Upper lobe of left lung (tissue), 6 donors: ENCODE data around the gene AFG1L. TPM values are rescaled to one million over a fixed set of nuclear protein-coding genes. Genes with fewer than 3 reads are reported as not detected.
"Not testable (repeated sequence)": the region's sequence is repeated elsewhere in the genome, so short reads cannot be mapped to it uniquely, and the experiment has no call there.

Experiments
- ATAC-seq, 2 donors: fragments of 200-7000 bp; cut with Tn5 transposase; one replicate each; pipeline ENCODE4 v1.9.1; 2022; ENCODE audit warnings: mild to moderate bottlenecking in 2 of 2, moderate library complexity in 2 of 2; ENCODE audit not compliant: low FRiP score in 2 of 2
- DNase-seq, 2 donors: peaks; one replicate each; pipeline ENCODE4 v3.0.0-alpha.2; 2019 to 2020
- H3K27ac ChIP-seq, 4 donors: fragments of 200-600 bp; sonication (generic); one replicate each; pipeline ENCODE4 v1.5.1; 2016 to 2019
- H3K27me3 ChIP-seq, 4 donors: fragments of 200-600 bp; sonication (generic); one replicate each; pipeline ENCODE4 v1.5.1; 2017 to 2019
- H3K36me3 ChIP-seq, 4 donors: fragments of 200-600 bp; sonication (generic); one replicate each; pipeline ENCODE4 v1.5.1; 2016 to 2019
- H3K4me1 ChIP-seq, 4 donors: fragments of 200-600 bp; sonication (generic); one replicate each; pipeline ENCODE4 v1.5.1; 2018 to 2019
- H3K4me3 ChIP-seq, 4 donors: fragments of 200-600 bp; sonication (generic); one replicate each; pipeline ENCODE4 v1.5.1; 2017 to 2019; ENCODE audit warnings: mild to moderate bottlenecking in 2 of 4, moderate library complexity in 1 of 4
- H3K9me3 ChIP-seq, 4 donors: fragments of 200-600 bp; sonication (generic); one replicate each; pipeline ENCODE4 v1.5.1; 2018 to 2019
- CTCF ChIP-seq, 6 experiments: fragments of 450-650 bp in 4 of 6; fragments of 200-600 bp in 2 of 6; sonication (generic) in 2 of 6; IDR thresholded peaks; one replicate each; pipeline ENCODE4 v1.5.1; 2016 to 2019; ENCODE audit warnings: antibody characterized with exemption in 6 of 6
- EP300 ChIP-seq, 4 donors: sonication (generic); formaldehyde crosslinking; IDR thresholded peaks; one replicate each; pipeline ENCODE4 v1.5.1; 2017; ENCODE audit warnings: antibody characterized with exemption in 4 of 4, control low read depth in 2 of 4
- POLR2A ChIP-seq, 4 donors: fragments of 450-650 bp; IDR thresholded peaks; one replicate each; pipeline ENCODE4 v1.5.1; 2016 to 2017; ENCODE audit warnings: antibody characterized with exemption in 4 of 4, mild to moderate bottlenecking in 2 of 4
- POLR2AphosphoS5 ChIP-seq, 2 donors: sonication (generic); formaldehyde crosslinking; IDR thresholded peaks; one replicate each; pipeline ENCODE4 v1.5.1; 2017; ENCODE audit warnings: antibody characterized with exemption in 2 of 2
- WGBS, 2 donors: methylation state at CpG; one replicate each; pipeline ENCODE4 v1.1.5; 2017 to 2018; 5-methylcytosine and 5-hydroxymethylcytosine counted together
- total RNA-seq, 6 donors: library from RNA; depleted of rRNA in 4 of 6; stranded (reverse); fragments of >200 nt in 4 of 6; gene quantifications; one replicate each; pipeline versions ENCODE4 v1.1.0 to v1.2.1, GENCODE V29; 2016 to 2021
- donor health status: DM: no; HTN: no; CAD: no; lungs with moderate emphysema.
- donor health status: DM: no; HTN: yes; CAD: no; lungs with severe emphysema.

Gene AFG1L
- total RNA-seq: 10 to 100 TPM in 1 of 6 donors, 1 to 10 TPM in 5; 2.6 to 19.9 (median 7.0) TPM

- TF ChIP-seq POLR2AphosphoS5 (IDR thresholded peaks at IDR 0.05) (peak; percentile 86 to 92), POLR2A (IDR thresholded peaks at IDR 0.05) (peak in 2 of 4 donors; percentile 31 to 86), EP300 (IDR thresholded peaks at IDR 0.05) (peak in 1 of 4 donors; percentile 58), CTCF (IDR thresholded peaks at IDR 0.05) (no peak)
- H3K4me1 ChIP-seq: peaks cover 3 to 15% (median 11%) of the 10 kb centered on the region in 4 donors
- H3K36me3 ChIP-seq: no peaks in the 10 kb centered on the region
- ATAC-seq (peak; percentile 99), DNase-seq (peak; percentile 97 to 98)
- H3K9me3 ChIP-seq: no peaks in the 10 kb centered on the region
- H3K27ac ChIP-seq: peak within 1 kb of the TSS; percentile 93 to 98 (median 95)
- 1 to 3% methylated on average over 30 to 46 of the region's 46 CpGs for WGBS, 2 donors
- H3K4me3 ChIP-seq: peak within 1 kb of the TSS; percentile 46 to 73 (median 70)
- no peaks in the 10 kb centered on the region for H3K27me3 ChIP-seq
Measured at GRCh38 chr6:108294727-108295625, at the start of gene AFG1L. AFG1L (plus strand) TSS chr6:108295054; CDS start chr6:108295080, 26 bp downstream.

- not testable (repeated sequence) for DNase-seq, H3K36me3 ChIP-seq, H3K27ac ChIP-seq, H3K9me3 ChIP-seq, H3K4me3 ChIP-seq, H3K27me3 ChIP-seq, ATAC-seq
- peaks cover 0 to 10% (median 5%) of the 10 kb centered on the region in 4 donors for H3K4me1 ChIP-seq
- 97% methylated on average over 7 of the region's 7 CpGs for WGBS, 2 donors
Measured at GRCh38 chr6:108245095-108245494, 49.8 kb upstream of the AFG1L start.

GRCh38 chr6:108247965-108248536 lies 46.8 kb upstream of the AFG1L start:
- Histone ChIP-seq H3K27ac (no peak overlapping the region), H3K27me3 (no peaks in the 10 kb centered on the region), H3K36me3 (no peaks in the 10 kb centered on the region), H3K9me3 (no peaks in the 10 kb centered on the region), H3K4me3 (no peak overlapping the region), H3K4me1 (peaks cover 10 to 36% (median 24%) of the 10 kb centered on the region in 4 donors)
- DNase-seq (no peak), ATAC-seq (no peak)
- TF ChIP-seq POLR2A (IDR thresholded peaks at IDR 0.05) (no peak), POLR2AphosphoS5 (IDR thresholded peaks at IDR 0.05) (no peak), CTCF (IDR thresholded peaks at IDR 0.05) (no peak), EP300 (IDR thresholded peaks at IDR 0.05) (no peak)
- WGBS, 2 donors: 84 to 93% methylated on average over 1 of the region's 1 CpG

DNA sequence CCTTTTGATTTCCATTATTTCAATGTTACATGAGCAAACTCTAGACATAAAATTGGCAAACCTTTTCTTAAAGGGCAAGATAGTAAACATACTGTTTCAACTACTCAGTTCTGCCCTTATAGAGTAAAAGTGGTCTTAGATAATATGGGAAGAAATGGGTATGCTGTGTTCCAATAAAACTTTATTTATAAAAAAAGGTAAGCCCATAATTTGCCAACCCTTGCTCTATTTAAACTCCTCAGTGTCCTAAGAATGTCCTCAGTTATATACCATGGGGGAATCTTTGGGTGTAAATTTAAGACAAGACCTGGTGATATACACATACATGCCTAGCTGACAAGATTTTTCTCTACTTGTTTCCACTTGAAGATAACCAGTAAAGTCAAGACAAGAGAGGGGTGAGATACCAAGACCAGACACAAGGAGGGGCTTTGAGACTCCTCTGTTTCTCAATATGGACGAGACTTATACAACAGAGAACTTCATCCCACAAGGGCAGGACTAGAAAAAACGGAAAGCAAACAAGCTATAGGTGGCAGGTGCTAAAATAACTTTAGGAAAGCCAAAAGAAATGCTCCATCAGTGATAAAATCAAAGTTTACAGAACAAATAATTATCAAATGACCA lies 44.5 kb upstream of the AFG1L start:
- no peaks in the 10 kb centered on the region for H3K36me3 ChIP-seq
- DNase-seq: no peak
- TF ChIP-seq POLR2A (IDR thresholded peaks at IDR 0.05) (no peak), EP300 (IDR thresholded peaks at IDR 0.05) (no peak), CTCF (IDR thresholded peaks at IDR 0.05) (no peak), POLR2AphosphoS5 (IDR thresholded peaks at IDR 0.05) (no peak)
- H3K27me3 ChIP-seq: no peaks in the 10 kb centered on the region
- H3K9me3 ChIP-seq: no peaks in the 10 kb centered on the region
- ATAC-seq: no peak
- no peak overlapping the region for H3K27ac ChIP-seq
- no peak overlapping the region for H3K4me3 ChIP-seq
- 76 to 87% methylated on average over 2 of the region's 2 CpGs for WGBS, 2 donors
- peaks cover 20 to 54% (median 36%) of the 10 kb centered on the region in 4 donors for H3K4me1 ChIP-seq

GRCh38 chr6:108251252-108251651 lies 43.6 kb upstream of the AFG1L start:
- H3K4me1 ChIP-seq: peaks cover 21 to 63% (median 40%) of the 10 kb centered on the region in 4 donors
- TF ChIP-seq CTCF (IDR thresholded peaks at IDR 0.05) (no peak), EP300 (IDR thresholded peaks at IDR 0.05) (no peak), POLR2A (IDR thresholded peaks at IDR 0.05) (no peak), POLR2AphosphoS5 (IDR thresholded peaks at IDR 0.05) (no peak)
- H3K9me3 ChIP-seq: no peaks in the 10 kb centered on the region
- H3K27me3 ChIP-seq: no peaks in the 10 kb centered on the region
- H3K36me3 ChIP-seq: peaks cover 0 to 5% (median 0%) of the 10 kb centered on the region in 4 donors
- ATAC-seq (no peak), DNase-seq (no peak)
- H3K27ac ChIP-seq: peak overlapping the region in 1 of 4 donors; percentile 20
- WGBS, 2 donors: 45 to 51% methylated on average over 2 of the region's 2 CpGs
- no peak overlapping the region for H3K4me3 ChIP-seq
